Left lung (tissue), 10 donors: ENCODE measurements around the gene CALHM1. TPM values are rescaled to one million over a fixed set of nuclear protein-coding genes. Genes with fewer than 3 reads are reported as not detected.
"Not testable (repeated sequence)": the region's sequence is repeated elsewhere in the genome, so short reads cannot be mapped to it uniquely, and the experiment has no call there.

ENCODE experiments used
- ATAC-seq: fragments of 200-7000 bp; cut with Tn5 transposase; one replicate; pipeline ENCODE4 v1.9.1; 2020; ENCODE audit warnings: moderate library complexity
- DNase-seq, 4 donors: peaks; one replicate each; pipeline ENCODE4 v3.0.0-alpha.2; 2013 to 2020
- H3K27ac ChIP-seq, 2 donors: fragments of 200-600 bp; sonication (generic) in 1 of 2; one replicate each; pipeline versions ENCODE4 v1.5.0 to v1.8.0; 2020 to 2021
- H3K27me3 ChIP-seq, 2 donors: fragments of 200-600 bp; sonication (generic) in 1 of 2; one replicate each; pipeline versions ENCODE4 v1.5.0 to v1.8.0; 2020 to 2021
- H3K36me3 ChIP-seq, 2 donors: fragments of 200-600 bp; sonication (generic) in 1 of 2; one replicate each; pipeline versions ENCODE4 v1.5.0 to v1.8.0; 2020 to 2021
- H3K4me1 ChIP-seq, 2 donors: fragments of 200-600 bp; one replicate each; pipeline ENCODE4 v1.8.0; 2021
- H3K4me3 ChIP-seq, 2 donors: fragments of 200-600 bp; sonication (generic) in 1 of 2; one replicate each; pipeline versions ENCODE4 v1.5.0 to v1.8.0; 2020 to 2021; ENCODE audit warnings: mild to moderate bottlenecking in 1 of 2
- H3K9me3 ChIP-seq, 2 donors: fragments of 200-600 bp; sonication (generic) in 1 of 2; one replicate each; pipeline versions ENCODE4 v1.5.0 to v1.8.0; 2020 to 2021
- CTCF ChIP-seq, 2 donors: fragments of 200-600 bp; sonication (generic) in 1 of 2; IDR thresholded peaks; one replicate each; pipeline versions ENCODE4 v1.5.0 to v1.8.0; 2021; ENCODE audit warnings: antibody characterized with exemption in 2 of 2
- intact Hi-C, 2 donors: fragments of 100-400 bp; cut with DNase I; formaldehyde crosslinking; loops; one replicate each; pipeline versions ENCODE4 v1.11.2 to v1.14.2; 2022
- polyA plus RNA-seq, 6 donors: library from polyadenylated mRNA; unstranded; fragments of 120-200 nt; gene quantifications; one replicate each; pipeline ENCODE4 v1.2.1, GENCODE V29; 2013; ENCODE audit not compliant: insufficient read length in 6 of 6
- total RNA-seq, 2 donors: library from RNA; stranded (reverse); fragmentation: NEBNext Ultra II Directional; extraction: Animal tissue kit (Norgen Biotek cat#: 25700); gene quantifications; one replicate each; pipeline ENCODE4 v1.2.1, GENCODE V29; 2021
- donor health status: DM: no; HTN: yes; CAD: no.
- donor health status: DM: no; HTN: no; CAD: no.

The CALHM1 gene
- total and polyA plus RNA-seq, 8 donors: 0.09 to 0.15 (median 0.13) TPM; not detected in 2

GRCh38 chr10:103492655-103493261, 34.1 kb upstream of the CALHM1 start:
- ATAC-seq (no peak), DNase-seq (no peak)
- no peak for TF ChIP-seq CTCF (IDR thresholded peaks at IDR 0.05)
- no peak overlapping the region for H3K27ac ChIP-seq
- H3K4me3 ChIP-seq: no peak overlapping the region
- intact Hi-C loops: no loop called here
- no peaks in the 10 kb centered on the region for H3K36me3 ChIP-seq
- H3K4me1 ChIP-seq: peaks cover 5 to 17% of the 10 kb centered on the region in 2 donors
- peaks cover 42 to 73% of the 10 kb centered on the region in 2 donors for H3K27me3 ChIP-seq
- H3K9me3 ChIP-seq: no peaks in the 10 kb centered on the region

DNA sequence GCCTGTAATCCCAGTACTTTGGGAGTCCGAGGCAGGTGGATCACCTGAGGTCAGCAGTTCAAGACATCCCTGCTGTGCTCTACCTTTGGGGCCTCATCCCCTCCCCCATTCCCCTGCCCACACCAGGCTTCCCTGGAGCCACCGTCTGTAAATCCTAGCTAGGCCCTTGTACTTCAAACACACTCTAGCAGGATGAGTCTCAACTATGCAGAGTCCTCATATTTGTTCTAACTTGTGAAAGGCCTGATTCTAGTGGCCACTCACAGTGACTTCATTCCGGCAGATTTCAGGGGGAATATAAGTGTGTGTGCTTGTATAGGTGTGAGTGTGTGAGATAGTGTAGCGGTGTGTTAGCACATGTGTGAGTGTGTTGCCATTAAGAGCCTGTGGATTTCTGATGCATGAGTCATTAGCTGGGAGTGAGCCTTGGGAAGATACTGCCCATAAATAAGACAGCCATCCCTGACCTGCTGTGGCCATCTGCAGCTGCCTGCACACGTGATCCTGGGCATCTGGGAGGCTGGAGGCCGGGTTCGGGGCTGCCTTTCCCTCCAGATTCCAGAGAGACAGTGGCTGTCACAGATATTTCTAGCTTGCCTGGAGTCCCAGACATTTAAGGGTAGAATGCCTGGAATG, 33.1 kb upstream of the CALHM1 start:
- no peak overlapping the region for H3K4me3 ChIP-seq
- H3K27ac ChIP-seq: no peak overlapping the region
- TF ChIP-seq CTCF (IDR thresholded peaks at IDR 0.05): no peak
- peaks cover 5 to 17% of the 10 kb centered on the region in 2 donors for H3K4me1 ChIP-seq
- ATAC-seq (peak; percentile 70), DNase-seq (peak in 1 of 4 donors; percentile 24)
- no peaks in the 10 kb centered on the region for H3K9me3 ChIP-seq
- intact Hi-C loops: no loop called here
- no peaks in the 10 kb centered on the region for H3K36me3 ChIP-seq
- H3K27me3 ChIP-seq: peaks cover 38 to 64% of the 10 kb centered on the region in 2 donors

DNA sequence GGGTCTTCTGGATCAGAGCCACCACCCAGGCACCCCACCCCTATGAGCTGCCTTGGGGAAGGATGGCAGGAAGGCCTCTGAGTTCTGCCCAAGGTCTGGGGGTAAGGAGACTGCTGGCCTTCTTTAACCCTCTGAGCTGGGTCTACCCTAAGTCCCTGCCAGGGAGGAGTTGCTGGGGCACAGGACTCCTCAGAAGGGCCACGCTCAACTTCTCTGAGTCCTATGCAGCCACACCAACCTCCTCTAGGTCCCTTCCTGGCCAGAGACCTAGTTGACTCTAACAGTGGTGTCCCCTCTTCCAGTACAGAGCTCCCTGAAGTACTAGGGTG, 32.2 kb upstream of the CALHM1 start:
- Histone ChIP-seq H3K36me3 (no peaks in the 10 kb centered on the region), H3K4me3 (no peak overlapping the region), H3K27me3 (peaks cover 29 to 55% of the 10 kb centered on the region in 2 donors), H3K27ac (no peak overlapping the region), H3K9me3 (no peaks in the 10 kb centered on the region), H3K4me1 (peaks cover 5 to 17% of the 10 kb centered on the region in 2 donors)
- TF ChIP-seq CTCF (IDR thresholded peaks at IDR 0.05): no peak
- intact Hi-C loops: no loop called here
- DNase-seq: no peak
- no peak for ATAC-seq

- no peak for TF ChIP-seq CTCF (IDR thresholded peaks at IDR 0.05)
- Histone ChIP-seq H3K36me3 (no peaks in the 10 kb centered on the region), H3K27ac (no peak overlapping the region), H3K4me1 (no peaks in the 10 kb centered on the region), H3K27me3 (peaks cover 0 to 19% of the 10 kb centered on the region in 2 donors), H3K9me3 (no peaks in the 10 kb centered on the region), H3K4me3 (no peak overlapping the region)
- intact Hi-C loops: no loop called here
- DNase-seq (no peak), ATAC-seq (no peak)
Observed at GRCh38 chr10:103487410-103487708, 28.7 kb upstream of the CALHM1 start.

- H3K27me3 ChIP-seq: peaks cover 0 to 13% of the 10 kb centered on the region in 2 donors
- H3K4me3 ChIP-seq, ATAC-seq, H3K9me3 ChIP-seq, intact Hi-C loops, H3K36me3 ChIP-seq, DNase-seq, H3K4me1 ChIP-seq, H3K27ac ChIP-seq: not testable (repeated sequence)
Observed at GRCh38 chr10:103486635-103487409, 28.1 kb upstream of the CALHM1 start.
